Gastroesophageal sphincter (tissue), 4 donors: ENCODE measurements around the gene RPS4Y2. TPM values are rescaled to one million over a fixed set of nuclear protein-coding genes. Genes with fewer than 3 reads are reported as not detected.

Experiments
- ATAC-seq: fragments of 150-250 bp; one replicate; pipeline ENCODE4 v1.9.1; 2016; ENCODE audit warnings: mild to moderate bottlenecking, moderate library complexity
- H3K27ac ChIP-seq, 4 donors: fragments of 200-600 bp; sonication (generic) in 3 of 4; 1 replicate in 3 of 4; 2 replicates in 1 of 4; pipeline ENCODE4 v1.5.1; 2016 to 2019
- H3K27me3 ChIP-seq: fragments of 200-600 bp; sonication (generic); one replicate; pipeline ENCODE4 v1.5.1; 2019
- H3K36me3 ChIP-seq, 2 donors: fragments of 200-600 bp; sonication (generic); one replicate each; pipeline ENCODE4 v1.5.1; 2019; ENCODE audit warnings: control low read depth in 1 of 2
- H3K4me1 ChIP-seq, 3 donors: fragments of 200-600 bp; sonication (generic); 1 replicate in 2 of 3; 2 replicates in 1 of 3; pipeline ENCODE4 v1.5.1; 2016 to 2019; ENCODE audit warnings: control low read depth in 2 of 3
- H3K4me3 ChIP-seq, 2 donors: fragments of 200-600 bp; sonication (generic); one replicate each; pipeline ENCODE4 v1.5.1; 2019; ENCODE audit warnings: mild to moderate bottlenecking in 1 of 2, moderate library complexity in 1 of 2
- H3K9me3 ChIP-seq, 3 donors: fragments of 200-600 bp; sonication (generic); one replicate each; pipeline ENCODE4 v1.5.1; 2017 to 2019; ENCODE audit warnings: control low read depth in 2 of 3
- CTCF ChIP-seq, 4 experiments: fragments of 200-600 bp in 2 of 4; fragments of 450-650 bp in 2 of 4; sonication (generic) in 1 of 4; IDR thresholded peaks; one replicate each; pipeline ENCODE4 v1.5.1; 2017 to 2019; ENCODE audit warnings: antibody characterized with exemption in 4 of 4, mild to moderate bottlenecking in 2 of 4, moderate library complexity in 2 of 4
- EP300 ChIP-seq: sonication (generic); formaldehyde crosslinking; IDR thresholded peaks from one replicate; pipeline ENCODE4 v1.6.1; 2017; ENCODE audit warnings: antibody characterized with exemption, mild to moderate bottlenecking
- POLR2A ChIP-seq, 2 donors: fragments of 450-650 bp; IDR thresholded peaks; one replicate each; pipeline ENCODE4 v1.6.1; 2017; ENCODE audit warnings: antibody characterized with exemption in 2 of 2, mild to moderate bottlenecking in 2 of 2, moderate library complexity in 1 of 2
- POLR2AphosphoS5 ChIP-seq: sonication (generic); formaldehyde crosslinking; IDR thresholded peaks from one replicate; pipeline ENCODE4 v1.6.1; 2017; ENCODE audit warnings: antibody characterized with exemption
- WGBS, 2 donors: methylation state at CpG; one replicate each; pipeline ENCODE4 v1.1.5; 2018; ENCODE audit warnings: low coverage in 1 of 2; 5-methylcytosine and 5-hydroxymethylcytosine counted together
- total RNA-seq, 4 donors: library from RNA; depleted of rRNA; stranded (reverse); fragments of >200 nt; gene quantifications; one replicate each; pipeline ENCODE4 v1.1.0, GENCODE V29; 2016

RPS4Y2 gene
- total RNA-seq, 4 donors from 2014 or later, result not detected

DNA sequence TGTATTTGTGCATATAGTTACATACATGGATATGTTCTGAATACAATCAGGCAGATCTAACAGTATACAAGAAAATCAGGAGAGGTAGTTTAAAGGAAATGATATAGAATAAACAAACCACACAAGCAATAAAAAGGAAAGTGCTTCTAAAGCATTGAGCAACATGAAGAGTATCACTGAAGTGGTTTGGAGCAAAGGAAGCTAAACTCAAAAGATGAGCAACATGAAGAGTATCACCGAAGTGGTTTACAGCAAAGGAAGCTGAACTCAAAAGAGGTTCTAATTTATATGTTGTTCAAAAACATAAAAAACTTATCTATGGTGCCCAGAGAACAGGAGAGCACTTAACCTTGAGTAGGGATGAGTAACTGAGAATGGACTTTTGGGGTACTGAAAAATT is 29.1 kb downstream of the RPS4Y2 start:
- no peak overlapping the region for H3K27ac ChIP-seq
- no peaks in the 10 kb centered on the region for H3K27me3 ChIP-seq
- ATAC-seq, result no peak
- no peaks in the 10 kb centered on the region for H3K4me1 ChIP-seq
- 29% methylated on average over 1 of the region's 1 CpG; no CpG with 5 or more reads in 1 of the 2 donors for WGBS, 2 donors
- no peak for TF ChIP-seq POLR2AphosphoS5
- TF ChIP-seq EP300, result no peak
- TF ChIP-seq POLR2A (IDR thresholded peaks at IDR 0.05), result no peak
- no peak for TF ChIP-seq CTCF (IDR thresholded peaks at IDR 0.05)
- H3K36me3 ChIP-seq, result no peaks in the 10 kb centered on the region
- H3K9me3 ChIP-seq, result no peaks in the 10 kb centered on the region
- H3K4me3 ChIP-seq, result no peak overlapping the region

DNA sequence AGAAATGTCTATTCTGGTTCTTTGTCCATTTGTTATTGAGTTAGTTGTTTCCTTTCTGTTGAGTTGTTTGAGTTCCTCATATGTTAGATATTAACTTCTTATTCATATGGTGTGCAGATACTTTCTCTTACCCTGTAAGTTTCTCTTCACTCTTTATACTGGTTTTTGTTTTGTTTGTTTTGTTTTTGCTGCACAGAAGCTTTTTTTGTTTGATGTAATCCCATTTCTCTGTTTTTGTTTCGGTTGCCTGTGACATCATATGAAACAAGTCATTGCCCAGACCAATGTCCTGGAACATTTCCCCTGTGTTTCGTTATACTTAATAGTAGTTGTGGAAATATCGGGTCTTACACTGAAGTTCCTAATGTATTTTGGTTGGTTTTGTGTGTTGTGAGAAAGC is 31.2 kb downstream of the RPS4Y2 start:
- ATAC-seq, result no peak
- no peaks in the 10 kb centered on the region for H3K27me3 ChIP-seq
- no peaks in the 10 kb centered on the region for H3K9me3 ChIP-seq
- H3K4me3 ChIP-seq, result no peak overlapping the region
- H3K36me3 ChIP-seq, result no peaks in the 10 kb centered on the region
- H3K4me1 ChIP-seq, result no peaks in the 10 kb centered on the region
- TF ChIP-seq POLR2A (IDR thresholded peaks at IDR 0.05) (no peak), EP300 (no peak), POLR2AphosphoS5 (no peak), CTCF (IDR thresholded peaks at IDR 0.05) (no peak)
- WGBS, 2 donors, result 80% methylated on average over 3 of the region's 3 CpGs; no CpG with 5 or more reads in 1 of the 2 donors
- no peak overlapping the region for H3K27ac ChIP-seq

- Histone ChIP-seq H3K36me3 (no peaks in the 10 kb centered on the region), H3K27me3 (no peaks in the 10 kb centered on the region), H3K27ac (no peak overlapping the region), H3K4me3 (no peak overlapping the region), H3K9me3 (no peaks in the 10 kb centered on the region), H3K4me1 (no peaks in the 10 kb centered on the region)
- WGBS, 2 donors, result 81% methylated on average over 12 of the region's 22 CpGs; no CpG with 5 or more reads in 1 of the 2 donors
- ATAC-seq, result no peak
- TF ChIP-seq CTCF (IDR thresholded peaks at IDR 0.05) (no peak), POLR2AphosphoS5 (no peak), EP300 (no peak)
Measured at GRCh38 chrY:20798351-20799049, 42.6 kb downstream of the RPS4Y2 start.

GRCh38 chrY:20802659-20803058 is 46.8 kb downstream of the RPS4Y2 start:
- no peaks in the 10 kb centered on the region for H3K9me3 ChIP-seq
- no peak for ATAC-seq
- no CpG with 5 or more reads among the region's 2 CpGs for WGBS, 2 donors

More at GRCh38 chrY:20802659-20803058, 46.8 kb downstream of the RPS4Y2 start:
- H3K4me1 ChIP-seq, result no peaks in the 10 kb centered on the region
- H3K36me3 ChIP-seq, result no peaks in the 10 kb centered on the region
- H3K27ac ChIP-seq, result no peak overlapping the region
- H3K4me3 ChIP-seq, result no peak overlapping the region
- TF ChIP-seq EP300 (no peak), POLR2A (IDR thresholded peaks at IDR 0.05) (no peak), CTCF (IDR thresholded peaks at IDR 0.05) (no peak), POLR2AphosphoS5 (no peak)
- no peaks in the 10 kb centered on the region for H3K27me3 ChIP-seq
